Ramos (cell line): ENCODE data around the gene RB1.
"Not testable (repeated sequence)": the region's sequence is repeated elsewhere in the genome, so short reads cannot be mapped to it uniquely, and the experiment has no call there.

Experiments
- in situ Hi-C: fragments of 300-500 bp; cut with MboI; formaldehyde crosslinking; loops from one replicate; pipeline ENCODE4 v1.14.3; 2022; ENCODE audit warnings: low sequenced_read_pairs; ENCODE audit not compliant: unreplicated experiment

The RB1 gene

GRCh38 chr13:48436661-48437288, 133.2 kb downstream of the RB1 start:
- in situ Hi-C loops = no loop called here

- in situ Hi-C loops = no loop called here
These were observed 133.8 kb downstream of the RB1 start for GRCh38 chr13:48437371-48437770.

DNA sequence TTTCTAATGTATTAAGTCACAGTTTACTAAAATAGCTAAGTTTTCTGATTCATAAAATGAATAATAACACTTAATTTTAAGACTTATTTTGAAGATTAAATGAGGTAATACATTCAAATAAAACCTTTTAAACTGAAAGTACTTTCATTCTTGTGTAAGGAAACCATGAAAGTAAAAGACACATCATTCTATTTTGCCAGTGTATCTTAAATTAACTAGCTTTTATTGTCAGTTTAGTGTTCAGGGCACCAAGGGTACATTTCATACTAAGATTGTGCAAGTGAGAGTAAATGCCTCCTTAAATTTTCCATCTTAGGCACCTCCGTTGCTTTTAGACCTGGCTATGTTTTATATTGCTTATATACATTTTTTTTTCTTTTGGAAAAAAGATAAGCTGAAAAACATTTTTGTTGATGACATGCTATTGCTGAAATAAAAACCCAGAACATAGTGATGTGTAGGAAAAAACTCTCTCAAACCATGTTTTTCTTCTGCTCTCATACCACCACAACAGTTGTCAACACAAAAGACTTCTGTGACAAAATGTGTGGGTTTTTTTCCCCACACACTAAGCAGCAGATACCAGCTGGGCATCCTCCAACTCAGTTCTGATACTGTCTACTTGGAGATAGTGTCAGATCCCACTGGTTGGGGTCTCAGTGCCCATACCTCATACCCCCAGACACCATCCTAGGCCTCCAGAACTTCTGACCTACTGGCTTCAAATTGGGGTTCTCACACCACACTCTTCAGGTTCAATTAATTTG, 140.1 kb downstream of the RB1 start:
- in situ Hi-C loops = no loop called here

GRCh38 chr13:48446464-48446863, 142.9 kb downstream of the RB1 start:
- in situ Hi-C loops = no loop called here

- in situ Hi-C loops = no loop called here
These were observed 144.9 kb downstream of the RB1 start for GRCh38 chr13:48448285-48448958.

- in situ Hi-C loops = no loop called here
These were observed 145.5 kb downstream of the RB1 start for GRCh38 chr13:48448959-48449614.

DNA sequence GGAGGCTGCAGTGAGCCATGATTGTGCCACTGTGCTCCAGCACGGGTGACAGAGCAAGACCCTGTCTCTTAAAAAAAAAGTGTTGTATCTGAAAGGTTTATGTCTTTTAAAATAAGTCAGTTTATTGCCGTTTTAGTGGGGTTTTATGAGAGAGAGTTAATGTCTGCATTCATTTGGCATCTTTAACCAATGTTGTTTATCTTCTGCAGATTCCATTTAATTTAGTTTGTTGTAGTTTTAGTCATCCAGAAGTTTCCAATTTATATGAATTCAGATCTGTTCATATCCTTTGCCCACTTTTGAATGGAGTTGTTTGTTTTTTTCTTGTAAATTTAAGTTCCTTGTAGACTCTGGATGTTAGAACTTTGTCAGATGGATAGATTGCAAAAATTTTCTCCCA, 146.1 kb downstream of the RB1 start:
- in situ Hi-C loops = no loop called here

- in situ Hi-C loops = not testable (repeated sequence)
These were observed 147.6 kb downstream of the RB1 start for GRCh38 chr13:48451196-48451595.

DNA sequence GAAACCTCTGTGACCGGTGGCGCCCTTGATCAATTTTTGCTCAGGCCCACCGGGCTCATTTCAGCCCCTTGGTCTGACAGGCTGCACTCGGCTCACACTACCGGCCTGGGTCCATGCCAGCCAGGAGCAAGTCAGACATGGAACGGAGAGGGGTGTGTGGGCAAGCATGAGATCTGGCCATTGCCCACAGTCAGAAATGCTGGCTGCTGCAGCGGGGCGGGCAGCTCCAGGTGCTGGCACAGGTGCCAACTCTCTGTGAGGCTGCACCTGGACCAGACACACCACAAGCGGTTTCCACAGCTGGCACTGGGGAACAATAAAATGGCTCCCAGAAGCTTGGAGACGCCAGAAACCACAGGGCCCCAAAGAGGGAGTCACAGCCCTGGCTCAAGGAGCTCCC, 153.0 kb downstream of the RB1 start:
- in situ Hi-C loops = no loop called here

GRCh38 chr13:48457578-48458242, 154.2 kb downstream of the RB1 start:
- in situ Hi-C loops = no loop called here

- in situ Hi-C loops = no loop called here
These were observed 171.7 kb downstream of the RB1 start for GRCh38 chr13:48475230-48475629.

- in situ Hi-C loops = no loop called here
These were observed 172.7 kb downstream of the RB1 start for GRCh38 chr13:48476215-48476614.

GRCh38 chr13:48476686-48477085, 173.1 kb downstream of the RB1 start:
- in situ Hi-C loops = no loop called here

GRCh38 chr13:48477191-48477855, 173.8 kb downstream of the RB1 start:
- in situ Hi-C loops = no loop called here

GRCh38 chr13:48478391-48478790, 174.8 kb downstream of the RB1 start:
- in situ Hi-C loops = no loop called here

DNA sequence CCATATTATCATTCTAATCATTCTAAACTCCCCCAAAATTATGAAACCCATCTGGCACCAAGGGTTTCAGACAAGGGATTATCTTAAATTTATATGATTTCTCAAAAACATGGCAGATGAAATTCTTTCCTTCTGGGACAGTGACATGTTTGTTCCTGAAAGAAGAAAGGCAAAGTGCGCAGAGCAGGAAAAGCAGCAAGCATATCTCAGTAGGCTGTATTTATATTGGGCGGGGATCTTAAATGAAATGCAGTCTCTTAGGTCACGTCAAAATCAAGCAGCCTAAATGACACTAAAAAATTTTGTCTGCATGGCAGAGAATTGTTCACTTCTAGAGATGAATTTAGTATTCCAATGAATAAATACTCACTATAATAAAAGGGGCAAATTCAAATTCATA, 180.0 kb downstream of the RB1 start:
- in situ Hi-C loops = no loop called here

DNA sequence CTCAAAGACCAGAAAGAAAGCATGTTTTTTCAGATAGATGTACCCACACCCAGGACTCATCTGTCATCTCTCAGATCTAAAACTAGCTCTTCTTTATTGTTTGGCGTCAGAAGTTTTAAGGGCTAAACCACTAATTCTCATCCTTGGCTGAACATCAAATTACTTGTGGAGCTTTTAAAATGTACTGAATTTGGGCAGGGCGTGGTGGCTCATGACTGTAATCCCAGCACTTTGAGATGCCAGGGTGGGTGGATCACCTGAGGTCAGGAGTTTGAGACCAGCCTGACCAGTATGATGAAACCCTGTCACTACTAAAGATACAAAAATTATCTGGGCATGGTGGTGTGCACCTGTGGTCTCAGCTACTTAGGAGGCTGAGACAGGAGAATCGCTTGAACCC, 181.9 kb downstream of the RB1 start:
- in situ Hi-C loops = no loop called here

GRCh38 chr13:48486362-48486761, 182.8 kb downstream of the RB1 start:
- in situ Hi-C loops = no loop called here

DNA sequence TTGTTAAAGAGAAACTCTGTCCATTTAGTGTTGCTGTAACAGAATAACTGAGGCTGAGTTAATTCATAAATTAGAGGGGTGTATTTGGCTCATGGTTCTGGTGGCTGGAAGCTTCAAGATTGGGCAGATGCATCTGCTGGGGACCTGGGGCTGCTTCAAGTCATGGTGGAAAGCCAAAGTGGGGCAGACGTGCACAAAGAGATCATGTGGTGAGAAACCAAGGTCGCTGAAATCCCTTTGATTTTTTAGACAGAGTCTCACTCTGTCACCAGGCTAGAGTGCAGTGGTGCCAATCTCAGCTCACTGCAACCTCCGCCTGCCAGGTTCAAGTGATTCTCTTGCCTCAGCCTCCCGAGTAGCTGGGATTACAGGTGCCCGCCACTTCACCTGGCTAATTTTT, 183.3 kb downstream of the RB1 start:
- in situ Hi-C loops = no loop called here

- in situ Hi-C loops = no loop called here
These were observed 184.4 kb downstream of the RB1 start for GRCh38 chr13:48487968-48488367.
